Cerebellar nuclear complex (tissue), 1 donor: ENCODE measurements around the gene VWA7.

Experiments used
- DNase-seq, 2 experiments: peaks; one replicate each; lab custom pipeline; 2025; lab: John Stamatoyannopoulos, UW

The VWA7 gene

GRCh38 chr6:31758281-31758680 is 18.8 kb downstream of the VWA7 start:
- no peak for DNase-seq

- no peak for DNase-seq
Observed at GRCh38 chr6:31752739-31753319, 24.3 kb downstream of the VWA7 start.

GRCh38 chr6:31750411-31751022 is 26.6 kb downstream of the VWA7 start:
- DNase-seq, result no peak

- no peak for DNase-seq
Observed at GRCh38 chr6:31749301-31750036, 27.7 kb downstream of the VWA7 start.

- no peak for DNase-seq
Observed at GRCh38 chr6:31744422-31744821, 32.7 kb downstream of the VWA7 start.

GRCh38 chr6:31742894-31743293 is 34.2 kb downstream of the VWA7 start:
- no peak for DNase-seq

- no peak for DNase-seq
Observed at GRCh38 chr6:31741815-31742214, 35.3 kb downstream of the VWA7 start.

- DNase-seq, result no peak
Observed at GRCh38 chr6:31740397-31741223, 36.5 kb downstream of the VWA7 start.

- peak; percentile 93 to 98 for DNase-seq
Observed at GRCh38 chr6:31739639-31740396, 37.3 kb downstream of the VWA7 start, which contains the start of gene MSH5. TSS of gene MSH5 (plus strand) at chr6:31740005. CDS start at chr6:31740467, 462 bp downstream.

GRCh38 chr6:31737991-31738979 is 38.8 kb downstream of the VWA7 start:
- no peak for DNase-seq

GRCh38 chr6:31737315-31737990 is 39.7 kb downstream of the VWA7 start:
- DNase-seq, result no peak

- DNase-seq, result no peak
Observed at GRCh38 chr6:31736768-31737314, 40.3 kb downstream of the VWA7 start.

- DNase-seq, result no peak
Observed at GRCh38 chr6:31736021-31736767, 40.9 kb downstream of the VWA7 start, which contains the start of gene CLIC1. TSS of gene CLIC1 (minus strand) at chr6:31736530. CDS start at chr6:31736300, 230 bp downstream.

- DNase-seq, result no peak
Observed at GRCh38 chr6:31734821-31735406, 42.2 kb downstream of the VWA7 start.

- no peak for DNase-seq
Observed at GRCh38 chr6:31734247-31734820, 42.8 kb downstream of the VWA7 start.

GRCh38 chr6:31733734-31734133 is 43.4 kb downstream of the VWA7 start:
- no peak for DNase-seq

GRCh38 chr6:31732029-31732428 is 45.1 kb downstream of the VWA7 start:
- DNase-seq, result no peak

- no peak for DNase-seq
Observed at GRCh38 chr6:31730631-31731086, 46.5 kb downstream of the VWA7 start.
